Keratinocyte (primary cell): ENCODE measurements around the gene NEURL3. TPM values are rescaled to one million over a fixed set of nuclear protein-coding genes. Genes with fewer than 3 reads are reported as not detected.

Experiments used
- DNase-seq: peaks from one replicate; pipeline ENCODE4 v3.0.0-alpha.2; 2011; ENCODE audit warnings: low read depth, missing footprints, low spot score
- FAIRE-seq: peaks from 2 replicates; lab custom pipeline; 2011; peaks lifted over from hg19 to GRCh38; lab: Jason Lieb, UNC
- H2AFZ ChIP-seq: 2 replicates; pipeline ENCODE4 v1.6.0; 2012; ENCODE audit warnings: low read length, control low read depth, inconsistent platforms; ENCODE audit not compliant: control insufficient read depth
- H3K27ac ChIP-seq: 2 replicates; pipeline ENCODE4 v1.5.1; 2011; ENCODE audit warnings: low read length; ENCODE audit not compliant: control insufficient read depth, insufficient read depth
- H3K27me3 ChIP-seq: 3 replicates; pipeline ENCODE4 v1.6.0; 2011; ENCODE audit warnings: low read length; ENCODE audit not compliant: control insufficient read depth, insufficient read depth; ENCODE audit errors: extremely low read depth
- H3K36me3 ChIP-seq, 2 experiments: 2 replicates in 1 of 2; 3 replicates in 1 of 2; pipeline ENCODE4 v1.5.1; 2011; ENCODE audit warnings: low read length in 2 of 2, mild to moderate bottlenecking in 1 of 2; ENCODE audit not compliant: control insufficient read depth in 2 of 2, insufficient read depth in 2 of 2; ENCODE audit errors: extremely low read depth in 1 of 2
- H3K4me1 ChIP-seq: 3 replicates; pipeline ENCODE4 v1.5.1; 2011; ENCODE audit warnings: low read length; ENCODE audit not compliant: control insufficient read depth, insufficient read depth; ENCODE audit errors: extremely low read depth
- H3K4me2 ChIP-seq: 3 replicates; pipeline ENCODE4 v1.6.0; 2011; ENCODE audit warnings: low read depth, low read length; ENCODE audit not compliant: control insufficient read depth, insufficient read depth; ENCODE audit errors: extremely low read depth
- H3K4me3 ChIP-seq, 3 experiments: fragments of 200-600 bp in 1 of 3; sonication (generic) in 1 of 3; 2 replicates in 2 of 3; 3 replicates in 1 of 3; pipeline ENCODE4 v1.5.1; 2011 to 2016; ENCODE audit warnings: low read length in 3 of 3, mild to moderate bottlenecking in 3 of 3, control low read depth in 2 of 3, inconsistent platforms in 1 of 3, low read depth in 1 of 3, mixed read lengths in 1 of 3, mixed run types in 1 of 3, moderate library complexity in 1 of 3; ENCODE audit not compliant: control insufficient read depth in 2 of 3, insufficient read depth in 2 of 3; ENCODE audit errors: extremely low read depth in 1 of 3
- H3K79me2 ChIP-seq: 2 replicates; pipeline ENCODE4 v1.6.0; 2012; ENCODE audit warnings: low read length; ENCODE audit not compliant: control insufficient read depth, insufficient read depth
- H3K9ac ChIP-seq: 3 replicates; pipeline ENCODE4 v1.6.0; 2011; ENCODE audit warnings: low read length; ENCODE audit not compliant: control insufficient read depth, insufficient read depth; ENCODE audit errors: extremely low read depth
- H3K9me1 ChIP-seq: 3 replicates; pipeline ENCODE4 v1.6.0; 2011; ENCODE audit warnings: low read length; ENCODE audit not compliant: control insufficient read depth, insufficient read depth; ENCODE audit errors: extremely low read depth
- H3K9me3 ChIP-seq: 2 replicates; pipeline ENCODE4 v1.5.1; 2012; ENCODE audit warnings: low read depth, low read length; ENCODE audit not compliant: control insufficient read depth
- H4K20me1 ChIP-seq: 3 replicates; pipeline ENCODE4 v1.6.0; 2011; ENCODE audit warnings: low read length; ENCODE audit not compliant: control insufficient read depth, insufficient read depth; ENCODE audit errors: extremely low read depth
- CTCF ChIP-seq, 3 experiments: IDR thresholded peaks in 1 of 3; conservative IDR thresholded peaks in 1 of 3; optimal IDR thresholded peaks in 1 of 3; 2 replicates in 2 of 3; 3 replicates in 1 of 3; pipeline versions ENCODE3 to v1.5.1; 2011; ENCODE audit warnings: low read length in 3 of 3, mild to moderate bottlenecking in 3 of 3, moderate library complexity in 2 of 3, control low read depth in 1 of 3, inconsistent platforms in 1 of 3; ENCODE audit not compliant: insufficient read depth in 2 of 3; ENCODE audit errors: extremely low read depth in 1 of 3
- EZH2 ChIP-seq: IDR thresholded peaks from one replicate; pipeline ENCODE4 v1.6.1; 2012; ENCODE audit warnings: inconsistent platforms, mild to moderate bottlenecking, low read length, moderate library complexity
- dilution Hi-C: fragments of 300-500 bp; cut with MboI; formaldehyde crosslinking; loops from one replicate; pipeline ENCODE4 v1.7.0; 2020; ENCODE audit warnings: low sequenced_read_pairs; ENCODE audit not compliant: extremely low pct_ligation_motif_present
- polyA plus RNA-seq, 5 experiments: library from polyadenylated mRNA; depleted of rRNA in 3 of 5; stranded (reverse) in 3 of 5; stranded (forward) in 1 of 5; unstranded in 1 of 5; fragments of >200 nt; gene quantifications; 1 replicate in 1 of 5; 2 replicates in 3 of 5; 3 replicates in 1 of 5; pipeline versions ENCODE4 v1.2.1 to v1.2.3, GENCODE V29; 2011 to 2012; ENCODE audit warnings: missing spikeins in 2 of 5, low read depth in 1 of 5, low replicate concordance in 1 of 5

NEURL3 gene
- polyA plus RNA-seq, 1 donor (not counting 4 experiments of a cell fraction or from before 2014, with no cell fraction given), result not detected

DNA sequence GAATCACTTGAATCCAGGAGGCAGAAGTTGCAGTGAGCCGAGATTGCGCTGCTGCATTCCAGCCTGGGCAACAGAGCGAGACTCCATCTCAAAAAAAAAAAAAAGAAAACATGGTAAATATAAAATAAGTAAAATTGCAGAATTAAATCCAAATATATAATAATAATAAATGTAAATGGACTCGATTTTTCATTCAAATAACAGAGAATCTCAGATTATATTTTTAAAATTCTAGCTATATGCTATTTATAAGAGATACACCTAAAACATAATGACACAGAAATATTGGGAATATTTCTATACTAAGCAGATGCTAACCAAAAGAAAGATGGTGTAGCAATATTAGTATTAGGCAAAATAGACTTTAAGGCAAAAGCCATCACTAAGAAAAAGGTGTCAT is 15.1 kb upstream of the NEURL3 start:
- dilution Hi-C loops, result no loop called here
- no peak overlapping the region for H2AFZ ChIP-seq
- FAIRE-seq (no peak), DNase-seq (no peak)
- TF ChIP-seq CTCF (optimal IDR thresholded peaks at IDR 0.05 in 1 of 3, IDR thresholded peaks at IDR 0.05 in 1 of 3, conservative IDR thresholded peaks at IDR 0.05 in 1 of 3; ENCODE audit: extremely low read depth in 1 of 3, insufficient read depth in 2 of 3, low read length in 3 of 3), result no peak
- no peak for TF ChIP-seq EZH2
- no peaks in the 10 kb centered on the region for H3K4me1 ChIP-seq
- no peaks in the 10 kb centered on the region for H3K9me1 ChIP-seq
- no peaks in the 10 kb centered on the region for H3K9me3 ChIP-seq
- no peaks in the 10 kb centered on the region for H4K20me1 ChIP-seq
- H3K4me3 ChIP-seq, result no peak overlapping the region
- no peak overlapping the region for H3K4me2 ChIP-seq
- H3K27me3 ChIP-seq, result peaks cover 9% of the 10 kb centered on the region
- no peaks in the 10 kb centered on the region for H3K79me2 ChIP-seq
- no peaks in the 10 kb centered on the region for H3K36me3 ChIP-seq
- H3K27ac ChIP-seq, result no peak overlapping the region
- no peak overlapping the region for H3K9ac ChIP-seq

GRCh38 chr2:96517079-96517478 is 11.9 kb upstream of the NEURL3 start:
- FAIRE-seq, result no peak
- no peak overlapping the region for H3K27ac ChIP-seq
- dilution Hi-C loops, result no loop called here

More at GRCh38 chr2:96517079-96517478, 11.9 kb upstream of the NEURL3 start:
- no peaks in the 10 kb centered on the region for H4K20me1 ChIP-seq
- DNase-seq, result no peak
- H3K36me3 ChIP-seq, result no peaks in the 10 kb centered on the region
- H3K4me3 ChIP-seq, result no peak overlapping the region
- H3K79me2 ChIP-seq, result no peaks in the 10 kb centered on the region
- no peaks in the 10 kb centered on the region for H3K27me3 ChIP-seq
- H3K9me3 ChIP-seq, result no peaks in the 10 kb centered on the region
- H2AFZ ChIP-seq, result no peak overlapping the region
- no peaks in the 10 kb centered on the region for H3K4me1 ChIP-seq
- no peaks in the 10 kb centered on the region for H3K9me1 ChIP-seq
- TF ChIP-seq CTCF (optimal IDR thresholded peaks at IDR 0.05 in 1 of 3, IDR thresholded peaks at IDR 0.05 in 1 of 3, conservative IDR thresholded peaks at IDR 0.05 in 1 of 3; ENCODE audit: extremely low read depth in 1 of 3, insufficient read depth in 2 of 3, low read length in 3 of 3), result no peak
- H3K9ac ChIP-seq, result no peak overlapping the region
- H3K4me2 ChIP-seq, result no peak overlapping the region
